ENCODE measurements around the gene CCDC178. TPM values are rescaled to one million over a fixed set of nuclear protein-coding genes. Genes with fewer than 3 reads are reported as not detected.

Gene CCDC178
- 1 to 10 TPM in 1 of 2 donors, not detected in 1; 1.6 TPM for total RNA-seq

GRCh38 chr18:33440060-33441043 is at the start of gene CCDC178:
TSS of gene CCDC178 (minus strand) at chr18:33440721. CDS start at chr18:33412088, 28,633 bp downstream.
- Histone ChIP-seq H3K36me3 (no peaks in the 10 kb centered on the region), H3K27me3 (replicated peaks; ENCODE audit: insufficient read depth) (no peaks in the 10 kb centered on the region), H3K27ac (peak within 1 kb of the TSS in 1 of 2 donors; percentile 15), H3K4me1 (ENCODE audit: control insufficient read depth in 1 of 2, low read depth in 2 of 2) (peaks cover 0 to 11% of the 10 kb centered on the region in 2 donors), H3K4me3 (peak within 1 kb of the TSS; percentile 78), H3K9me3 (no peaks in the 10 kb centered on the region)
- TF ChIP-seq CTCF (IDR thresholded peaks at IDR 0.05): peak; percentile 58
- ATAC-seq (ENCODE audit: insufficient number of reproducible peaks, low FRiP score, low read depth): peak; percentile 27
- no peak for DNase-seq (ENCODE audit: low spot score)

GRCh38 chr18:33483908-33484307 is 43.4 kb upstream of the CCDC178 start:
- Histone ChIP-seq H3K36me3 (no peaks in the 10 kb centered on the region), H3K27ac (no peak overlapping the region), H3K4me1 (ENCODE audit: control insufficient read depth in 1 of 2, low read depth in 2 of 2) (no peaks in the 10 kb centered on the region), H3K9me3 (no peaks in the 10 kb centered on the region), H3K27me3 (replicated peaks; ENCODE audit: insufficient read depth) (no peaks in the 10 kb centered on the region), H3K4me3 (no peak overlapping the region)
- no peak for ATAC-seq (ENCODE audit: insufficient number of reproducible peaks, low FRiP score, low read depth)
- TF ChIP-seq CTCF (IDR thresholded peaks at IDR 0.05): no peak
- DNase-seq (ENCODE audit: low spot score): no peak

GRCh38 chr18:33472509-33472908 is 32.0 kb upstream of the CCDC178 start:
- ATAC-seq (ENCODE audit: insufficient number of reproducible peaks, low FRiP score, low read depth) (no peak), DNase-seq (ENCODE audit: low spot score) (no peak)
- H3K36me3 ChIP-seq: no peaks in the 10 kb centered on the region
- no peak overlapping the region for H3K4me3 ChIP-seq
- TF ChIP-seq CTCF (IDR thresholded peaks at IDR 0.05): no peak
- H3K4me1 ChIP-seq (ENCODE audit: control insufficient read depth in 1 of 2, low read depth in 2 of 2): no peaks in the 10 kb centered on the region
- H3K27ac ChIP-seq: no peak overlapping the region
- no peaks in the 10 kb centered on the region for H3K27me3 ChIP-seq (replicated peaks; ENCODE audit: insufficient read depth)
- H3K9me3 ChIP-seq: no peaks in the 10 kb centered on the region

- no peaks in the 10 kb centered on the region for H3K36me3 ChIP-seq
- no peaks in the 10 kb centered on the region for H3K4me1 ChIP-seq (ENCODE audit: control insufficient read depth in 1 of 2, low read depth in 2 of 2)
- TF ChIP-seq CTCF (IDR thresholded peaks at IDR 0.05): no peak
- no peaks in the 10 kb centered on the region for H3K9me3 ChIP-seq
- DNase-seq (ENCODE audit: low spot score): no peak
- no peaks in the 10 kb centered on the region for H3K27me3 ChIP-seq (replicated peaks; ENCODE audit: insufficient read depth)
- H3K27ac ChIP-seq: no peak overlapping the region
- H3K4me3 ChIP-seq: no peak overlapping the region
- no peak for ATAC-seq (ENCODE audit: insufficient number of reproducible peaks, low FRiP score, low read depth)
Observed at GRCh38 chr18:33470216-33470615, 29.7 kb upstream of the CCDC178 start.

- TF ChIP-seq CTCF (IDR thresholded peaks at IDR 0.05): no peak
- no peak for ATAC-seq (ENCODE audit: insufficient number of reproducible peaks, low FRiP score, low read depth)
Observed at GRCh38 chr18:33469699-33470098, 29.2 kb upstream of the CCDC178 start.

More at GRCh38 chr18:33469699-33470098, 29.2 kb upstream of the CCDC178 start:
- Histone ChIP-seq H3K27me3 (replicated peaks; ENCODE audit: insufficient read depth) (no peaks in the 10 kb centered on the region), H3K36me3 (no peaks in the 10 kb centered on the region), H3K27ac (no peak overlapping the region), H3K4me1 (ENCODE audit: control insufficient read depth in 1 of 2, low read depth in 2 of 2) (no peaks in the 10 kb centered on the region), H3K9me3 (no peaks in the 10 kb centered on the region), H3K4me3 (no peak overlapping the region)
- DNase-seq (ENCODE audit: low spot score): no peak
